Measurements from ENCODE around the gene NALCN. TPM values are rescaled to one million over a fixed set of nuclear protein-coding genes. Genes with fewer than 3 reads are reported as not detected.

The NALCN gene
- total RNA-seq, 1 donor from 2014 or later = 0.81 TPM

DNA sequence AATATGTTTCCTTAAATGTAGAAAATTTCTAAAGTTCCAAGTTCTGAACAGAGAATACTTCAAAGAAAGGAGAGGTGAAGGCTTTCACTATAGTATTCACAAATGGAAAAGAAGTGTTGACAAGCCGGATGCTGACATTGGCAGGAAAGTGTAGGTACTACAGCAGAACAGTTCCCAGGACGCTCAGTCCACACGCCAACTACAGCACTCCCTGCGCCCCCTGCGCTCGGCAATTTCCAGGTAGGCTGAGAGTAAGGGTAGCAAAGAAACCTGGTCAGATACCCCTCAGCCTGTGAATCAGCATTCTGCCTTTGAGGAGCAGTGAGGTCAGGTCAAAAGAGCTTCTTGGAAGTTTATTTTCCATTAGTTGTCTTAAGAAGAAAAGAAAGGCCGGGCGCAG lies 115.3 kb downstream of the NALCN start:
- DNase-seq = no peak
- Mint-ChIP-seq H3K36me3 (ENCODE audit: unreplicated experiment) (no peaks in the 10 kb centered on the region), H3K4me1 (ENCODE audit: low read depth, unreplicated experiment) (peaks cover 5% of the 10 kb centered on the region), H3K27me3 (ENCODE audit: unreplicated experiment) (no peaks in the 10 kb centered on the region), H3K27ac (ENCODE audit: unreplicated experiment) (no peak overlapping the region), H3K9me3 (ENCODE audit: unreplicated experiment) (no peaks in the 10 kb centered on the region), H3K4me3 (ENCODE audit: unreplicated experiment) (no peak overlapping the region)
- TF ChIP-seq, protein P1, sequence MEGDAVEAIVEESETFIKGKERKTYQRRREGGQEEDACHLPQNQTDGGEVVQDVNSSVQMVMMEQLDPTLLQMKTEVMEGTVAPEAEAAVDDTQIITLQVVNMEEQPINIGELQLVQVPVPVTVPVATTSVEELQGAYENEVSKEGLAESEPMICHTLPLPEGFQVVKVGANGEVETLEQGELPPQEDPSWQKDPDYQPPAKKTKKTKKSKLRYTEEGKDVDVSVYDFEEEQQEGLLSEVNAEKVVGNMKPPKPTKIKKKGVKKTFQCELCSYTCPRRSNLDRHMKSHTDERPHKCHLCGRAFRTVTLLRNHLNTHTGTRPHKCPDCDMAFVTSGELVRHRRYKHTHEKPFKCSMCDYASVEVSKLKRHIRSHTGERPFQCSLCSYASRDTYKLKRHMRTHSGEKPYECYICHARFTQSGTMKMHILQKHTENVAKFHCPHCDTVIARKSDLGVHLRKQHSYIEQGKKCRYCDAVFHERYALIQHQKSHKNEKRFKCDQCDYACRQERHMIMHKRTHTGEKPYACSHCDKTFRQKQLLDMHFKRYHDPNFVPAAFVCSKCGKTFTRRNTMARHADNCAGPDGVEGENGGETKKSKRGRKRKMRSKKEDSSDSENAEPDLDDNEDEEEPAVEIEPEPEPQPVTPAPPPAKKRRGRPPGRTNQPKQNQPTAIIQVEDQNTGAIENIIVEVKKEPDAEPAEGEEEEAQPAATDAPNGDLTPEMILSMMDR (IDR thresholded peaks at IDR 0.05; ENCODE audit: partially characterized antibody, unreplicated experiment) = no peak

DNA sequence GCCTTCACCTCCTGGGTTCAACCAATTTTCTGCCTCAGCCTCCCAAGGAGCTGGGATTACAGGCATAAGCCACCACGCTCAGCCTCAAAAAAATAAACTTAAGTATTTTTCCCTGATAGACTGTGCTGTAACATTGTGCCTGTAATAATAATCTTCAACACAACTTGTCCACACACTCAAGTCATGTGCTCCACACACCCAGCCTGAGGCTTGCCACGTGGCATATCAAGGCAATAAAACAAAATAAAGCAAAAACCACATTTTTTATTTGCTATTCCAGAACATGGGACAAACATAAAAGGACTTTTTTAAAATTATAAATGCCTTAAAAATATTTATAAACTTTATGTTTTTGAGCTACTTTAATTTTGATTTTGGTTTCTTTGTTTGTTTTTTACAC lies 115.8 kb downstream of the NALCN start:
- DNase-seq = no peak
- TF ChIP-seq, protein P1 (IDR thresholded peaks at IDR 0.05; ENCODE audit: partially characterized antibody, unreplicated experiment) = no peak
- Mint-ChIP-seq H3K27ac (ENCODE audit: unreplicated experiment) (no peak overlapping the region), H3K4me1 (ENCODE audit: low read depth, unreplicated experiment) (peaks cover 5% of the 10 kb centered on the region), H3K27me3 (ENCODE audit: unreplicated experiment) (no peaks in the 10 kb centered on the region), H3K4me3 (ENCODE audit: unreplicated experiment) (no peak overlapping the region), H3K9me3 (ENCODE audit: unreplicated experiment) (no peaks in the 10 kb centered on the region), H3K36me3 (ENCODE audit: unreplicated experiment) (no peaks in the 10 kb centered on the region)

DNA sequence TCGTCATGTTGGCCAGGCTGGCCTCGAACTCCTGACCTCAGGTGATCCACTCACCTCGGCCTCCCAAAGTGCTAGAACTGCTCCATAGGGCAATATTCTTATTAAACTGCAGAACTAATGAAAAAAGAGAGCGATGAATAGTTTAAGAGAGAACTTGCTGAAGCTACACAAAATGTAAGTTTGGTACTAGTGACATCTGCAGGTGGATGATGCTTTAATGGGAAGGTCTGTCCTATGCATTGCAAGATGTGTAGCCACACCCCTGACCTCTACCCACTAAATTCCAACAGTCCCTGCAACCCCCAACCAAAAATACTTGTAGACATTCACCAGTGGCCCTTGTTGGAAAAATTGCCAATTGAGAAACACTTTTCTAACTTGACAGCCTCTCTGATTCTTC lies 117.8 kb downstream of the NALCN start:
- no peak for DNase-seq
- H3K4me1 Mint-ChIP-seq (ENCODE audit: low read depth, unreplicated experiment) = peaks cover 5% of the 10 kb centered on the region
- H3K9me3 Mint-ChIP-seq (ENCODE audit: unreplicated experiment) = no peaks in the 10 kb centered on the region
- H3K27ac Mint-ChIP-seq (ENCODE audit: unreplicated experiment) = no peak overlapping the region
- H3K36me3 Mint-ChIP-seq (ENCODE audit: unreplicated experiment) = no peaks in the 10 kb centered on the region
- TF ChIP-seq, protein P1 (IDR thresholded peaks at IDR 0.05; ENCODE audit: partially characterized antibody, unreplicated experiment) = no peak
- no peaks in the 10 kb centered on the region for H3K27me3 Mint-ChIP-seq (ENCODE audit: unreplicated experiment)
- no peak overlapping the region for H3K4me3 Mint-ChIP-seq (ENCODE audit: unreplicated experiment)

DNA sequence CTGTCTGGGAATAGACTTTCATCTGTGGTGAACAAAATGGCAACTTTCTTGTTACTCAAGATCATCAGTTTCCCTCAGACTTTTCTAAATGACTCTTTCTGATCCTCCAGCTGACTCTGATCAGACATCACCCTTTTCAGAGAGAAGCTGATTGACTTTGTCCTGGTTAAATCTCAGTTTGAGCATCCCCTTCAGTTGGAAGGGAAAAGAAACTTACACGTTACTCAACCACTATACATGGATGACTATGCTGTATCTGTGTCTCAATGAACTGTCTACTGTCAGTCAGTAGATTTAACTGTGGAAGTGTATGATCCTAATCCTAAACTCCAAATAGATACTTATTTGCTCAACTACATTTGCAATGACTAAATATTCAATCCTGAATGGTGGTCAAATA lies 118.5 kb downstream of the NALCN start:
- Mint-ChIP-seq H3K27me3 (ENCODE audit: unreplicated experiment) (no peaks in the 10 kb centered on the region), H3K4me3 (ENCODE audit: unreplicated experiment) (no peak overlapping the region), H3K9me3 (ENCODE audit: unreplicated experiment) (no peaks in the 10 kb centered on the region), H3K27ac (ENCODE audit: unreplicated experiment) (no peak overlapping the region), H3K36me3 (ENCODE audit: unreplicated experiment) (no peaks in the 10 kb centered on the region), H3K4me1 (ENCODE audit: low read depth, unreplicated experiment) (peaks cover 2% of the 10 kb centered on the region)
- TF ChIP-seq, protein P1 (IDR thresholded peaks at IDR 0.05; ENCODE audit: partially characterized antibody, unreplicated experiment) = no peak
- no peak for DNase-seq

DNA sequence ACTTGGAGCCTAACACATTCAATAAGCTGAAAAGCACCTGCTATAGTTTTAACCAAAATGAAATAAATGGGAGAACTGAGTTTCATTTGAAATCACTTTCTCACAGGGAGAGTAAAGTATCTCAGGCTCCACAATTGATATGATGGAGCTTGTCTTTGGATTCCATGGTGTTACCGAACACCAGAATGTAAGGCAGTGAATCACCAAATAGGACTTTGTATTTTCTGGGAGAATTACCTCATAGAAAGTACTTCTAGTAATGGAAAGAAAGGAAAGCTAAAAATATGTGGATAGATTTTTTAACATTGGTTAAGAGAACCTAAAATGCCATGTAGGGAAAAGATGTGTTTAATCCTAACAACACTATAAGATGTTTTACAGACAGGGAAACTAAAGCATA lies 123.6 kb downstream of the NALCN start:
- no peak overlapping the region for H3K27ac Mint-ChIP-seq (ENCODE audit: unreplicated experiment)
- no peak overlapping the region for H3K4me3 Mint-ChIP-seq (ENCODE audit: unreplicated experiment)
- no peaks in the 10 kb centered on the region for H3K9me3 Mint-ChIP-seq (ENCODE audit: unreplicated experiment)
- no peaks in the 10 kb centered on the region for H3K36me3 Mint-ChIP-seq (ENCODE audit: unreplicated experiment)
- peaks cover 5% of the 10 kb centered on the region for H3K4me1 Mint-ChIP-seq (ENCODE audit: low read depth, unreplicated experiment)
- no peak for DNase-seq
- TF ChIP-seq, protein P1 (IDR thresholded peaks at IDR 0.05; ENCODE audit: partially characterized antibody, unreplicated experiment) = no peak
- no peaks in the 10 kb centered on the region for H3K27me3 Mint-ChIP-seq (ENCODE audit: unreplicated experiment)

Data from glutamatergic neuron (in vitro differentiated cells).